ENCODE results near the gene MBOAT2. TPM values are rescaled to one million over a fixed set of nuclear protein-coding genes. Genes with fewer than 3 reads are reported as not detected.

The MBOAT2 gene
- total RNA-seq, 1 experiment from 2014 or later, result 34.8 TPM

- in situ Hi-C loops (cut with HindIII; ENCODE audit: low pct_unique_long_range_greater_than_20kb, low sequenced_read_pairs) (no loop called here), intact Hi-C loops (cut with micrococcal nuclease; ENCODE audit: unreplicated experiment) (no loop called here)
- POLR2A ChIA-PET, result no interaction called here
- Histone ChIP-seq H3K9me3 (ENCODE audit: control insufficient read depth, insufficient read depth, low read depth, low read length) (no peaks in the 10 kb centered on the region), H3K27ac (ENCODE audit: low read length) (no peak overlapping the region), H3K4me1 (ENCODE audit: control insufficient read depth, insufficient read depth, low read length) (no peaks in the 10 kb centered on the region), H3K4me3 (ENCODE audit: low read depth in 2 of 2, low read length in 2 of 2) (no peak overlapping the region), H3K27me3 (ENCODE audit: control insufficient read depth, insufficient read depth, low read length) (no peaks in the 10 kb centered on the region), H3K36me3 (ENCODE audit: control insufficient read depth, insufficient read depth, low read length) (no peaks in the 10 kb centered on the region; the same call in 1 of the 2 replicates)
- DNase-seq (ENCODE audit: low read depth, low spot score), result no peak
- no peak for ATAC-seq
- TF ChIP-seq CTCF (IDR thresholded peaks at IDR 0.05) (no peak), TCF7L2 (IDR thresholded peaks at IDR 0.05; ENCODE audit: low read depth, low read length) (no peak), SIN3A (IDR thresholded peaks at IDR 0.05; ENCODE audit: borderline replicate concordance, insufficient read depth, low read depth, low read length) (no peak)
- no TSS peak for BruUV-seq (replicated peaks)
- CTCF ChIA-PET, result no interaction called here
These were observed 144.6 kb downstream of the MBOAT2 start for GRCh38 chr2:8858910-8859309.

- Histone ChIP-seq H3K27ac (ENCODE audit: low read length) (no peak overlapping the region), H3K36me3 (ENCODE audit: control insufficient read depth, insufficient read depth, low read length) (no peaks in the 10 kb centered on the region; the same call in 1 of the 2 replicates), H3K4me3 (ENCODE audit: low read depth in 2 of 2, low read length in 2 of 2) (no peak overlapping the region), H3K4me1 (ENCODE audit: control insufficient read depth, insufficient read depth, low read length) (no peaks in the 10 kb centered on the region), H3K27me3 (ENCODE audit: control insufficient read depth, insufficient read depth, low read length) (no peaks in the 10 kb centered on the region), H3K9me3 (ENCODE audit: control insufficient read depth, insufficient read depth, low read depth, low read length) (no peaks in the 10 kb centered on the region)
- DNase-seq (ENCODE audit: low read depth, low spot score), result no peak
- intact Hi-C loops (cut with micrococcal nuclease; ENCODE audit: unreplicated experiment), result no loop called here
- in situ Hi-C loops (cut with HindIII; ENCODE audit: low pct_unique_long_range_greater_than_20kb, low sequenced_read_pairs), result no loop called here
- TSS peak; percentile 44 for BruUV-seq (replicated peaks)
- ChIA-PET POLR2A (no interaction called here), CTCF (no interaction called here)
- no peak for TF ChIP-seq SIN3A (IDR thresholded peaks at IDR 0.05; ENCODE audit: borderline replicate concordance, insufficient read depth, low read depth, low read length)
- TF ChIP-seq CTCF (IDR thresholded peaks at IDR 0.05), result no peak
- no peak for TF ChIP-seq REST (IDR thresholded peaks at IDR 0.05; ENCODE audit: insufficient read depth in 1 of 2, low read depth in 2 of 2, low read length in 1 of 2)
- no peak for ATAC-seq
These were observed 145.2 kb downstream of the MBOAT2 start for GRCh38 chr2:8858264-8858663.

- Histone ChIP-seq H3K36me3 (ENCODE audit: control insufficient read depth, insufficient read depth, low read length) (no peaks in the 10 kb centered on the region; the same call in 1 of the 2 replicates), H3K27ac (ENCODE audit: low read length) (no peak overlapping the region), H3K27me3 (ENCODE audit: control insufficient read depth, insufficient read depth, low read length) (no peaks in the 10 kb centered on the region), H3K4me1 (ENCODE audit: control insufficient read depth, insufficient read depth, low read length) (no peaks in the 10 kb centered on the region), H3K4me3 (ENCODE audit: low read depth in 2 of 2, low read length in 2 of 2) (no peak overlapping the region), H3K9me3 (ENCODE audit: control insufficient read depth, insufficient read depth, low read depth, low read length) (no peaks in the 10 kb centered on the region)
- ChIA-PET CTCF (no interaction called here), POLR2A (no interaction called here)
- intact Hi-C loops (cut with micrococcal nuclease; ENCODE audit: unreplicated experiment) (no loop called here), in situ Hi-C loops (cut with HindIII; ENCODE audit: low pct_unique_long_range_greater_than_20kb, low sequenced_read_pairs) (no loop called here)
- TF ChIP-seq TCF7L2 (IDR thresholded peaks at IDR 0.05; ENCODE audit: low read depth, low read length) (no peak), REST (IDR thresholded peaks at IDR 0.05; ENCODE audit: insufficient read depth in 1 of 2, low read depth in 2 of 2, low read length in 1 of 2) (no peak), POLR2AphosphoS5 (IDR thresholded peaks at IDR 0.05; ENCODE audit: low read depth, low read length) (no peak), CTCF (IDR thresholded peaks at IDR 0.05) (no peak), SIN3A (IDR thresholded peaks at IDR 0.05; ENCODE audit: borderline replicate concordance, insufficient read depth, low read depth, low read length) (no peak)
- no peak for DNase-seq (ENCODE audit: low read depth, low spot score)
- BruUV-seq (replicated peaks), result no TSS peak
- no peak for ATAC-seq
These were observed 145.8 kb downstream of the MBOAT2 start for GRCh38 chr2:8857709-8858108.

Measured in Panc1 (cell line).